T-helper 2 cell treated with Interferon-gamma antibody and Interleukin-4, amounts not matched to agents 5 μg/mL and 100 μg/mL, for 36 hours (primary cell): Measurements from ENCODE around the gene SAMM50.

Source experiments
- DNase-seq: peaks from one replicate; pipeline ENCODE4 v3.0.0; 2021; ENCODE audit warnings: low spot score
- H3K27ac Mint-ChIP-seq: one replicate; pipeline ENCODE4 v1.8.0; 2021; ENCODE audit warnings: mild to moderate bottlenecking, mixed read lengths
- H3K27me3 Mint-ChIP-seq: one replicate; pipeline ENCODE4 v1.8.0; 2021; ENCODE audit warnings: low read depth, mixed read lengths
- H3K36me3 Mint-ChIP-seq: one replicate; pipeline ENCODE4 v1.8.0; 2021; ENCODE audit warnings: low read depth, mixed read lengths
- H3K4me1 Mint-ChIP-seq: one replicate; pipeline ENCODE4 v1.8.0; 2021; ENCODE audit warnings: low read depth, mixed read lengths
- H3K4me3 Mint-ChIP-seq: one replicate; pipeline ENCODE4 v1.8.0; 2022; ENCODE audit warnings: mild to moderate bottlenecking, moderate library complexity, mixed read lengths
- H3K9me3 Mint-ChIP-seq: one replicate; pipeline ENCODE4 v1.8.0; 2021; ENCODE audit warnings: mixed read lengths

Gene SAMM50

DNA sequence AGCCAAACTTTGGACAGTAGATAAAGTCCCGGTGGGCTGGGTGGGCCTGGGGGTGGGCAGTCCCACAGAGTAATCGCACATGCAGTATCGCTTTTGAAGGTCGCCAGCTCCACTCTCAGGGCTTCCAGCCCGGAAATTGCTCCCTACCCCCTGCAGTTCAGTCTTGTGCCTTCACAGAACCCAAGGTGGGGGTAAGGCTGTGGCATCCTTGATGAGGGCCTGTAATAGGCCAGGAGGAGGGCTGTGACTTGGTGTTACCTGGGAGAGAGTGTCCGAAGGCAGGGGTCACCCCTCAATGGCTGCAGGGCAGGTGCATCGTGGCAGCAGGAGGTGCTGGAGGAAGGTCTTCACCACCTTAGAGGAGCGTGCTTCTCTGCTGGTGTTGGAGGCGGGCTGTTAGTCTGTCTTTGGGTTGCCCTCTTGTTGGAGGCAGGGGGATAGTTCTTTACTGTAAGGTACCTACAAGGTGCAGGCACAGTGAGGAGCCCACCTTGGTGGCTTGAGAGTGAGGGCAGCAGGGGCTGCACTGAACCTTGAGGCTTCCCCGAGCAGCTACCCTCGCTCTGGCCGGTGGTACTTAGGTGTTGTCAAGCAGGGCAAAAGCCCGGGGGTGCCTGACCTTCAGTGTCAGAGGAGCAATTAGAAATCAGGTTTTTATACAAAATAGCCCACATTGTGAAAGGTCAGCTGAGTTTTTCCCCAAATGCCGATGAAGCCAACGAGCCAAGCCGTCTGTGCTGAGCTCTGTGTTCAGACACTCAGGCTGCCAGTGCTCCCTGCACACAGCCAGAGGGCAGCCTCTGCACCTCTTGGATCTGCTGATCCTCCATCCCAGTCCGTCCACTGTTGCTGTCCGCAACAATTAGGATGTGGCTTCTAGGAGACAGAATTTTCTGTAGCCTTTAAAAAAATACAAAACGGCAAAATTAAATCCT is 21.9 kb downstream of the SAMM50 start:
- peaks cover 53% of the 10 kb centered on the region for H3K36me3 Mint-ChIP-seq
- no peaks in the 10 kb centered on the region for H3K4me1 Mint-ChIP-seq
- no peak overlapping the region for H3K4me3 Mint-ChIP-seq
- H3K27ac Mint-ChIP-seq, result no peak overlapping the region
- DNase-seq, result no peak
- H3K27me3 Mint-ChIP-seq, result no peaks in the 10 kb centered on the region
- H3K9me3 Mint-ChIP-seq, result no peaks in the 10 kb centered on the region

DNA sequence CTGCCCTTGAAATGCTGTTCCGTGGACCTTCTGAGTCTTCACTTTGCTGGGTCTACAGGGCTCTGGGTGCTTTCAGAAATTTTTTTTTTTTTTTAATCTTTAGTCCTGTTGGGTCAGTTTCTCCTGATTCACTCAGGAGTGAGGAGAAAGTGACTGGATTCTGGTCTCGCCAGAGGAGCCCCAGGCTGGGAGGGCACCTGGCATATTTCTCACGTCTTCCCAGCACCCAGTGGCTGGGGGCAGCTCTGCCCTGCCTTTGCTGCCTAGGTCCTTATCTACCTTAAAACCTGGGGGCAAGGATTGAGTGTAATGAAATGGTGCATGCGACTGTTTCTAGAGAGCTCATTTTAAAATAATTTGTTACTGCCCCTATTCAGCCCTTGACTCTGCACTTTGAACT is 23.3 kb downstream of the SAMM50 start:
- no peaks in the 10 kb centered on the region for H3K4me1 Mint-ChIP-seq
- no peaks in the 10 kb centered on the region for H3K9me3 Mint-ChIP-seq
- H3K36me3 Mint-ChIP-seq, result peaks cover 51% of the 10 kb centered on the region
- no peak overlapping the region for H3K27ac Mint-ChIP-seq
- H3K27me3 Mint-ChIP-seq, result no peaks in the 10 kb centered on the region
- no peak overlapping the region for H3K4me3 Mint-ChIP-seq
- no peak for DNase-seq

DNA sequence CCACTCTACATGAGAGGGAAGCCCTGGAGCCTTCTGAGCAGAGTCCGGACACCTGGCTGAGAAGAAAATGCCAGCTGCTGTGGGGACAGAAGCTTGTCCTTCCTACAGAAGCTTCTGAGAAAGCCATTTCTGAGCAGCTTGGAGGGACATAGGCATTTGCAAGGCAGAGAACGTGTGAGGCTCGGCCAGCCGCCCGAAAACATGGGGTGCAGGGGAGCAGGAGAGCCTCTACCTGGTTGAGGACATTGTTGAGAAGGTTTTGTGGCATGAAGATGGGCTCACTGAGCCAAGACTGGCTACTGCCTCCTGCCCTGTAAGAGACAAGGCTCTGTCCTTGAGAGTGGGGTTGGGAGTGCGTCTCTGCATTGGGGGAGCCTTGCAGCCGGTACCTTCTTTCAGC is 25.3 kb downstream of the SAMM50 start:
- H3K27me3 Mint-ChIP-seq, result no peaks in the 10 kb centered on the region
- no peak for DNase-seq
- no peaks in the 10 kb centered on the region for H3K4me1 Mint-ChIP-seq
- H3K4me3 Mint-ChIP-seq, result no peak overlapping the region
- peaks cover 43% of the 10 kb centered on the region for H3K36me3 Mint-ChIP-seq
- no peaks in the 10 kb centered on the region for H3K9me3 Mint-ChIP-seq
- no peak overlapping the region for H3K27ac Mint-ChIP-seq

DNA sequence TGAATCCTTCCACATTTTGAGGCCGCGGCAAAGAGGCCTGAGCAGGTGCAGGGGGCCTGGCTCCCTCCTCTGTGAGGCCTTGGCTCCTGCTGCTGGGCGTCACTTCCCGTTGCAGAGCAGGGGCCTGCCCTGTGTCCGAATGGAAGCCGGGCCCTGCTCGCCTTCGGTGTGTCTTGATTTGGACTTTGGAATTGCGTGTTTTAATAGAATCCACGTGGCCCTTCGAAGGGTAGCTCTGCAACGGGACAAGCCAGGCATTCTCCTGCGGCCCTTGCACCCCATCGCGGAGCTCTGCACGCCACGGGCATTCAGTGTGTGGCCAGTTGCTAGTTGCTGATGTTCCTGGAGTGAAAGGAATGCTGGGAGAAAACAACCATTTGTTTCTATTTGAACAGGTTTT is 25.8 kb downstream of the SAMM50 start:
- Mint-ChIP-seq H3K9me3 (no peaks in the 10 kb centered on the region), H3K4me3 (no peak overlapping the region), H3K36me3 (peaks cover 40% of the 10 kb centered on the region), H3K27me3 (no peaks in the 10 kb centered on the region), H3K27ac (no peak overlapping the region), H3K4me1 (no peaks in the 10 kb centered on the region)
- DNase-seq, result no peak

DNA sequence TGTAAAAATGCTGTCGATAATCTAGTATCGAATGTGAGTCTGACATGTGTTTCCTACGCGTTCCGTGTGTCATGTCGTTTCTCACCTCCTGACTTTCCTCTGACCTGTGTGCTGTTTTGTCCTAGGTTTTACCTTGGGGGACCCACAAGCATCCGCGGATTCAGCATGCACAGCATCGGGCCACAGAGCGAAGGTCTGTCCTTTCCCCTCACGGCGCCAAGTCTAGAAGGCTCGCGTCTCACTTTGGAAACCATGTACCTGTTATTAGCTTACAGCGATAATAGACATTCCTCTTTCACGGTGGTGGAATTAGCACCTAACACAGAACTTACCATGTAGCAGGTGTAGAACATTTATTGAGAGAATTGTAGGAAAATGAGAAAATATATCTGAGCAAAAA is 28.6 kb downstream of the SAMM50 start:
- no peak overlapping the region for H3K4me3 Mint-ChIP-seq
- H3K27me3 Mint-ChIP-seq, result no peaks in the 10 kb centered on the region
- no peak for DNase-seq
- H3K36me3 Mint-ChIP-seq, result peaks cover 32% of the 10 kb centered on the region
- no peaks in the 10 kb centered on the region for H3K9me3 Mint-ChIP-seq
- H3K27ac Mint-ChIP-seq, result no peak overlapping the region
- no peaks in the 10 kb centered on the region for H3K4me1 Mint-ChIP-seq

DNA sequence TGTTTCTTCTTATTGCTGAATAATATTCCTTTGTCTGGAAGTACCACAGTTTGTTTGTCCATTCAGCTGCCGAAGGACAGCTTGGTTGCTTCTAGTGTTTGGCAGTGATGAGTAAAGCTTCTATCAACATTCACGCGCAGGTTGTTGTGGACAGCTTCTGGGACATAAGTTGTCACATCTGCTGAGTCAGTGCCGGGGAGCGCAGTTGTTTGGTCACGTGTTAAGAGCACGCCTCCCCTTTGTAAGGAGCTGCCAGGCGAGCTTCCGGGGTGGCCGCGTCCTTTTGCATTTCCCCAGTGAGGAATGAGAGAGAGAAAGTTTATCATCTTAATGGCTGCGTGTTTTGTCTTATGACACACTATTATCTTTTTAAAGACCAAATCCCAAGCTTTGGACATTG is 30.3 kb downstream of the SAMM50 start:
- no peak overlapping the region for H3K27ac Mint-ChIP-seq
- no peaks in the 10 kb centered on the region for H3K4me1 Mint-ChIP-seq
- H3K36me3 Mint-ChIP-seq, result peaks cover 26% of the 10 kb centered on the region
- H3K9me3 Mint-ChIP-seq, result no peaks in the 10 kb centered on the region
- no peak overlapping the region for H3K4me3 Mint-ChIP-seq
- no peaks in the 10 kb centered on the region for H3K27me3 Mint-ChIP-seq
- DNase-seq, result no peak

DNA sequence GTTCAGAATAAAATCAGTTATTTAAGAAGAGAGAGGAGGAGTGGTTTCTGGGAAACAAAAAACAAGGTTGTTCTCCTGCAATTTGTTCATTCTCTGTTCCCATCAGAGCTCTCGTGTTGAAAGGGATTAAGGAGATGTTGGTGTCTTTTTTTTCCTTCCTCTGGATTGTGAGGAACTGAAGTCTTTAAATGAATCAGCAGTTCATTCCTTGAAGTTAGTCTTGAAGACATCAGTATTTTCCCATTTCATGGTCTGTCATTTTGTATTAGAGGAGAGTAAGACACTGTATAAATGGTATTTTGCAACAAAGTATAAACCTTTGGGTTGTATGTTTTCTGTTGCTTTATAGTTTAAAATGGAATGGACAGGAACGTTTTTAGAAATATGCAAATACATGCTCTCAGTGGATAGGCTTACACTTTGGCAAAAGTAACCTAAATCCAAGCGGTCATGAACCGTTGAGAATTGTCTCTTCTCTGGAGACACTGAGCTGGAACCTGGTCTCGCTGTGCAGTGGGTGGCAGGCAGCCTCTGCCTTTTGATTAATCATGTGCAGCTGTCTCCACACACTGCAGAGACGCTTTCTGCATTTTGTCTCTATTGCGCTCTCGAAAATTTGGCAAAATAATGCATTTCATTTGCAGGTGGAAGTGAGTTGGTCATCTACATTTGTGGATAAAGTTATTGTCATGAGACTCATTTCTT is 33.0 kb downstream of the SAMM50 start:
- Mint-ChIP-seq H3K4me1 (peaks cover under 1% of the 10 kb centered on the region), H3K9me3 (no peaks in the 10 kb centered on the region), H3K27me3 (no peaks in the 10 kb centered on the region), H3K27ac (no peak overlapping the region), H3K36me3 (peaks cover 37% of the 10 kb centered on the region), H3K4me3 (no peak overlapping the region)
- no peak for DNase-seq

DNA sequence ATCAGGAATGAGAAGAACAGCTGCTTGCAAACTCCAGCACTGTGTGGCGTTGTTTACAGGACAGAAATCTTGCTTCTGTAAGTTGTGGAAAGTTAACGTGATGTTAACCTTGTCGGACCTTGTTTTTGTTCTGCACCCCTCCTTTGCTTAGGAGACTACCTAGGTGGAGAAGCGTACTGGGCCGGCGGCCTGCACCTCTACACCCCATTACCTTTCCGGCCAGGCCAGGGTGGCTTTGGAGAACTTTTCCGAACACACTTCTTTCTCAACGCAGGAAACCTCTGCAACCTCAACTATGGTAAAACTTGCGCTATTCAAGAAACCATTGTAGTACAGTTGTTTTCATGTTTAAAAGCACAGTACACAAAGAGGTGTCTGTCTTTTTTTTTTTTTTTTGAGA is 33.7 kb downstream of the SAMM50 start:
- no peaks in the 10 kb centered on the region for H3K27me3 Mint-ChIP-seq
- DNase-seq, result no peak
- H3K27ac Mint-ChIP-seq, result no peak overlapping the region
- peaks cover 3% of the 10 kb centered on the region for H3K4me1 Mint-ChIP-seq
- H3K4me3 Mint-ChIP-seq, result no peak overlapping the region
- H3K36me3 Mint-ChIP-seq, result peaks cover 36% of the 10 kb centered on the region
- H3K9me3 Mint-ChIP-seq, result no peaks in the 10 kb centered on the region

DNA sequence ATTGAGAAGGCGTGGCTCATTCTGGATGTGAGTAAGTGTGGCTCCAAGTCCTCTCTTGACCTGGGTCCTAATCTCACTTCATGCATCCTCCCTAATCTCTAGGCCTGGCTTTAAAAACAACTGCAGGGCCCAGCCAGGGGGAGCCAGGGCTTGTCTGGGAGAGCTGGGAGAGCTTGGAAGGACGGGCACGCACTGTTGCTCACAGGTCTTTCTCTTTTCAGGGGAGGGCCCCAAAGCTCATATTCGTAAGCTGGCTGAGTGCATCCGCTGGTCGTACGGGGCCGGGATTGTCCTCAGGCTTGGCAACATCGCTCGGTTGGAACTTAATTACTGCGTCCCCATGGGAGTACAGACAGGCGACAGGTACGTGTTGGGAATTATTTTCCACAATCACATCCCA is 34.8 kb downstream of the SAMM50 start:
- Mint-ChIP-seq H3K9me3 (no peaks in the 10 kb centered on the region), H3K27ac (no peak overlapping the region), H3K4me3 (no peak overlapping the region), H3K36me3 (peaks cover 40% of the 10 kb centered on the region), H3K27me3 (no peaks in the 10 kb centered on the region), H3K4me1 (peaks cover 6% of the 10 kb centered on the region)
- DNase-seq, result no peak

DNA sequence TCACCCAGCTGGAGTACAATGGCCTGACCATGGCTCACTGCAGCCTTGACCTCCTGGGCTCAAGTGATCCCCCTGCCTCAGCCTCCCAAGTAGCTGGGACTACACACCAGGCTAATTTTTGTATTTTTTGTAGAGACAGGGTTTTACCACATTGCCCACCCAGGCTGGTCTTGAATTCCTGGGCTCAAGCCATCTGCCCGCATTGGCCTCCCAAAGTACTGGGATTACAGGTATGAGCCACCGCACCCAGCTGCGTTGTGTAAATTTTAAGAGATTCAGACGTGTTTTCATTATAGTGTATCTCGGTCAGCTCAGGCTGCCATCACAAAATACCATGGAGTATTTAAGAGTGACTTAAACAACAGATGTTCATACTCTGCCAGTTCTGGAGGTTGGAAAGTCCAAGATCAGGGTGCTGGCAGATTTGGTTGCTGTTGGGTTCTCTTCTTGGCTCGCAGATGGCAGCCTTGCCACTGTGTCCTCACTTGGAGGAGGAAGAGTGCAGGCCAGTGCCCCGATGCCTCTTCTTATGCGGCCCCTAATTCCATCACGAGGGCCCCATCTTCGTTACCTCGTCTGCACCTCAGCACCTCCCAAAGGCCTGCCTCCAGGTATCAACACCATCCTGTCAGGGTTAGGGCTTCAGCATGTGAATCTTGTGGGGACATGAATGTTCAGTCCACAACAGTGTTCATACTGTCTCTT is 36.2 kb downstream of the SAMM50 start:
- H3K9me3 Mint-ChIP-seq, result no peaks in the 10 kb centered on the region
- no peak overlapping the region for H3K27ac Mint-ChIP-seq
- no peak for DNase-seq
- H3K4me3 Mint-ChIP-seq, result no peak overlapping the region
- peaks cover 15% of the 10 kb centered on the region for H3K4me1 Mint-ChIP-seq
- H3K27me3 Mint-ChIP-seq, result no peaks in the 10 kb centered on the region
- peaks cover 44% of the 10 kb centered on the region for H3K36me3 Mint-ChIP-seq

DNA sequence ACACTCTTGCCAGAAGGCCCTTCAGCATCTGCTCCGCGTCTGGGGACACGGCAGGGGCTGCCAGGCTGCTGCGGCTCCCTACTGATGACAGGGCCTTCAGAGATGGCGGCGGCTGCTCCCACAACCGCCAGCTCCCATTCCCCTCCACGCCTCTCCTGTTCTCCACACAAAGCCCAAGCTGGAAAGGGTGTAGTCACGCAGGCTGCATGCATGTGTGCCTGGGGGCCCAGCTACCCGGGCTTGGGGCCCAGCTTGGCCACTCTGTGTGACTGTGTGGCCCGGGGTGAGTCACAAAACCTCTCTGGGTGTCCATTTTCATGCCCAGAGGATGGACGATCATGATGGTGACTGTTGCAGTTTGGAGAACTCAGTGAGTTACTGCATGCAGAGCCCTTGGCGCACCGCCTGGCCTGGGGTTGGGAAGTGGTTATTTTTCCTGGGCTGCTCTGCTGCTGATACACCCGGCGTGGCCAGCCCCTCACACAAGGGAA is 37.1 kb downstream of the SAMM50 start:
- no peak for DNase-seq
- no peak overlapping the region for H3K4me3 Mint-ChIP-seq
- no peaks in the 10 kb centered on the region for H3K27me3 Mint-ChIP-seq
- H3K4me1 Mint-ChIP-seq, result peaks cover 17% of the 10 kb centered on the region
- H3K9me3 Mint-ChIP-seq, result no peaks in the 10 kb centered on the region
- no peak overlapping the region for H3K27ac Mint-ChIP-seq
- H3K36me3 Mint-ChIP-seq, result peaks cover 48% of the 10 kb centered on the region

DNA sequence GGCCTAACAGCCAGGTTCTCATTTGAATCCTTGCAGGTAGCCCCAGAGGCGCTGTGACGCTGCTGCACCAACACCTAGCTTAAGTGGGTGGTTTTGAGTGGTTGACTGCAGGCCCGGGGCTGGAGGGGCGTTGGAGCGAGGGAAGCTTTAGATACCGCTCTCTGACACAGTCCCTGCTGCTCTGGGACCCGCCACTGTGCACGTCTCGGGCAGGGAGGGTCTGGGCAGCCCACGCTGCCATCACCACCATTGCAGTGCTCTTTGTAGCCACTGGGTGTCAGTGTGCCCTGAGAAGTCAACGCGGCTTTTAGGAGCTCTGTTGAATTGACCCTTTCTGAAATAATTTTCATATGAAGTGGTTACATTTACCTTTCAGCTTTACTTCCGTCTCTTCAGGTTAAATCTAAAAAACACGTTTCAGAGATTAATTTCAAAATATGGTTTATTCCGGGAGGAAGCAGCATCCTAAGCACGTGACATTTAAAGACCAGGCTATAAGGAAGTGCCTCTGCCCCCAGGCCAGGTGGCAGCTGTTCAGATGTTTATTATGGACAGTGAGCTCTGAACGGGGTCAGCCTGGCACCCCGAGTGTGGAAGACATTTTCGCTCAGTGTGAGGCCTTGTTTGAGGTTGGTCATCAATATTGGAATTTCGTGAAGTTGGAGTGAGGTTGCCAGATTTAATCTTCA is 38.0 kb downstream of the SAMM50 start:
- H3K4me1 Mint-ChIP-seq, result peaks cover 17% of the 10 kb centered on the region
- no peaks in the 10 kb centered on the region for H3K27me3 Mint-ChIP-seq
- peak; percentile 49 for DNase-seq
- H3K4me3 Mint-ChIP-seq, result no peak overlapping the region
- H3K36me3 Mint-ChIP-seq, result peaks cover 51% of the 10 kb centered on the region
- H3K27ac Mint-ChIP-seq, result no peak overlapping the region
- H3K9me3 Mint-ChIP-seq, result no peaks in the 10 kb centered on the region

DNA sequence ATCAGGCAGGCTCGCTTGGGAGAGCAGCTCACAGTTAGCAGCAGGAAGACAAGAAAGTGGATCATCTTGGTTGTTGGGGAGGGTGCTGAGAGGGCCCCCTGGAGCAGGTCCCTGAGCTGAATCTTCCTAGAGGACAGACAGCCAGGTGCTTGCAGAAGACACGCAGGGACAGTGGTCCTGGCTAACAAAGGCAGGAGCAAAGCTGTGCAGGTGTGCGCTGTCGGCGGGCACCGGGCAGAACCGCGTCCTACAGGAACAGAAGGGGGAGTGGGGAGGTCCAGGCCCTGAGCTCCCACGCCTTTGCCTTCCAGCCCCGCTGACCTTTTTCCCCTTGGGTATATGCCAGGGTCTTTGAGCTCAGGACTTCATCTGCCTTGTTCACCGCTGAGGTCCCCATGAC is 38.8 kb downstream of the SAMM50 start:
- Mint-ChIP-seq H3K36me3 (peaks cover 50% of the 10 kb centered on the region), H3K4me3 (no peak overlapping the region), H3K9me3 (no peaks in the 10 kb centered on the region), H3K27ac (no peak overlapping the region), H3K27me3 (no peaks in the 10 kb centered on the region), H3K4me1 (peaks cover 17% of the 10 kb centered on the region)
- no peak for DNase-seq
